GM23248 (cell line): ENCODE data around the gene COMMD1. TPM values are rescaled to one million over a fixed set of nuclear protein-coding genes. Genes with fewer than 3 reads are reported as not detected.
A peak's percentile ranks its signal among the peaks of the same experiment; 100 is the strongest.

Source experiments
- DNase-seq: peaks from one replicate; pipeline ENCODE4 v3.0.0-alpha.2; 2015
- H2AFZ ChIP-seq: fragments of 200-600 bp; sonication (generic); 2 replicates; pipeline ENCODE4 v1.6.1; 2016; ENCODE audit warnings: antibody characterized with exemption
- H3F3A ChIP-seq: fragments of 200-600 bp; sonication (generic); 2 replicates; pipeline ENCODE4 v1.6.1; 2016; ENCODE audit warnings: mild to moderate bottlenecking, antibody characterized with exemption, mixed run types; ENCODE audit not compliant: insufficient read depth
- H3K27ac ChIP-seq: fragments of 200-600 bp; sonication (generic); 2 replicates; pipeline ENCODE4 v1.5.1; 2016; ENCODE audit warnings: mild to moderate bottlenecking
- H3K27me3 ChIP-seq: fragments of 200-600 bp; sonication (generic); replicated peaks from 2 replicates; pipeline ENCODE4 v1.6.1; 2016; ENCODE audit warnings: mild to moderate bottlenecking; ENCODE audit not compliant: insufficient read depth
- H3K36me3 ChIP-seq: fragments of 200-600 bp; sonication (generic); 2 replicates; pipeline ENCODE4 v1.6.1; 2016; ENCODE audit warnings: low read depth, mild to moderate bottlenecking
- H3K4me1 ChIP-seq: fragments of 200-600 bp; sonication (generic); 2 replicates; pipeline ENCODE4 v1.6.1; 2016; ENCODE audit warnings: mild to moderate bottlenecking; ENCODE audit not compliant: insufficient read depth
- H3K4me2 ChIP-seq: fragments of 200-600 bp; sonication (generic); one replicate; pipeline ENCODE4 v1.6.1; 2016; ENCODE audit warnings: mild to moderate bottlenecking; ENCODE audit not compliant: unreplicated experiment
- H3K4me3 ChIP-seq: fragments of 200-600 bp; sonication (generic); 2 replicates; pipeline ENCODE4 v1.5.1; 2016; ENCODE audit warnings: mild to moderate bottlenecking
- H3K79me2 ChIP-seq: fragments of 200-600 bp; sonication (generic); 2 replicates; pipeline ENCODE4 v1.6.1; 2016; ENCODE audit warnings: mild to moderate bottlenecking; ENCODE audit not compliant: insufficient read depth
- H3K9ac ChIP-seq: fragments of 200-600 bp; sonication (generic); 2 replicates; pipeline ENCODE4 v1.6.1; 2016; ENCODE audit warnings: mild to moderate bottlenecking
- H3K9me2 ChIP-seq: fragments of 200-600 bp; sonication (generic); 2 replicates; pipeline ENCODE4 v1.6.1; 2016; ENCODE audit warnings: mixed run types, mild to moderate bottlenecking, moderate library complexity; ENCODE audit not compliant: insufficient read depth
- H3K9me3 ChIP-seq: fragments of 200-600 bp; sonication (generic); one replicate; pipeline ENCODE4 v1.6.1; 2017; ENCODE audit warnings: low read depth
- H4K20me1 ChIP-seq: fragments of 200-600 bp; sonication (generic); 2 replicates; pipeline ENCODE4 v1.6.0; 2016; ENCODE audit not compliant: insufficient read depth
- EZH2 ChIP-seq: fragments of 200-600 bp; sonication (generic); IDR thresholded peaks from 2 replicates; pipeline ENCODE4 v1.6.1; 2018; ENCODE audit warnings: antibody characterized with exemption, mild to moderate bottlenecking; ENCODE audit not compliant: insufficient read depth, poor library complexity, severe bottlenecking
- EZH2phosphoT487 ChIP-seq: fragments of 200-600 bp; sonication (generic); IDR thresholded peaks from 2 replicates; pipeline ENCODE4 v1.6.1; 2018; ENCODE audit warnings: antibody characterized with exemption, moderate library complexity, mild to moderate bottlenecking, low read depth; ENCODE audit not compliant: insufficient read depth
- WGBS, 2 experiments: methylation state at CpG; one replicate each; pipeline ENCODE4 v1.1.6; 2015 to 2017; ENCODE audit warnings: low lambda C conversion rate in 2 of 2, low coverage in 1 of 2; ENCODE audit errors: missing lambda C conversion rate in 2 of 2; 5-methylcytosine and 5-hydroxymethylcytosine counted together
- in situ Hi-C: fragments of 300-500 bp; cut with MboI; formaldehyde crosslinking; loops from 2 replicates; pipeline ENCODE4 v1.15.0; 2020
- polyA plus RNA-seq: library from polyadenylated mRNA; unstranded; fragments of >200 nt; fragmentation: Nextera tagmentation; extraction: Ambion mirVana; gene quantifications from 2 replicates; pipeline ENCODE4 v1.2.1, GENCODE V29; 2016
- total RNA-seq: library from RNA; depleted of rRNA; stranded (reverse); fragments of >200 nt; shearing (Covaris generic); gene quantifications from 2 replicates; pipeline ENCODE4 v1.2.3, GENCODE V29; 2014

The COMMD1 gene
- total and polyA plus RNA-seq, 2 experiments from 2014 or later, result 40.5 to 74.2 TPM

- TF ChIP-seq EZH2, result no peak
- TF ChIP-seq EZH2phosphoT487, result no peak
- WGBS, 2 experiments, result 79% methylated on average over 5 of the region's 5 CpGs
- in situ Hi-C loops, result no loop called here
These were observed 150.9 kb downstream of the COMMD1 start for GRCh38 chr2:62056341-62056740.

DNA sequence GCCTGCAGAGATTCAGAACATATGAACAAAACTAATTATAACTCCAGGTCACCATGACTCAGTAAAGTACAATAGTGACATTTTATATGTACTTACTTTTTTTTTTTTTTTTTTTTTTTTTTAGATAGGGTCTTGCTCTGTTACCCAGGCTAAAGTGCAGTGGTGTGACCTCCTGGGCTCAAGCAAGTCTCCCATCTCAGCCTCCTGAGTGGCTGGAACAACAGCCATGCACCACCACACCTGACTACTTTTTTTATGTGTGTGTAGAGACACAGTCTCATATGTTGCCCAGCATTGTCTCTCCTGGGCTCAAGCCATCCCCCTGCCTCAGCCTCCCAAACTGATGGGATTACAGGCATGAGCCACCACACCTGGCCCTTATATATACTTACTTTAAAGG is 159.8 kb downstream of the COMMD1 start:
- Histone ChIP-seq H3K4me2 (no peak overlapping the region), H3K4me1 (no peaks in the 10 kb centered on the region), H3K79me2 (no peaks in the 10 kb centered on the region), H3K36me3 (no peaks in the 10 kb centered on the region), H2AFZ (no peak overlapping the region), H3K9me3 (no peaks in the 10 kb centered on the region), H4K20me1 (no peaks in the 10 kb centered on the region), H3F3A (no peaks in the 10 kb centered on the region), H3K4me3 (no peak overlapping the region), H3K9me2 (no peaks in the 10 kb centered on the region), H3K9ac (no peak overlapping the region), H3K27me3 (no peaks in the 10 kb centered on the region), H3K27ac (no peak overlapping the region)
- TF ChIP-seq EZH2phosphoT487 (no peak), EZH2 (no peak)
- DNase-seq, result no peak
- in situ Hi-C loops, result no loop called here

More at GRCh38 chr2:62056341-62056740, 150.9 kb downstream of the COMMD1 start:
- Histone ChIP-seq H3K4me1 (no peaks in the 10 kb centered on the region), H3K27ac (no peak overlapping the region), H3K4me2 (no peak overlapping the region), H3K27me3 (no peaks in the 10 kb centered on the region), H3K9me3 (no peaks in the 10 kb centered on the region), H4K20me1 (no peaks in the 10 kb centered on the region), H3F3A (no peaks in the 10 kb centered on the region), H3K36me3 (no peaks in the 10 kb centered on the region), H3K9ac (no peak overlapping the region), H3K4me3 (no peak overlapping the region), H3K79me2 (no peaks in the 10 kb centered on the region), H3K9me2 (no peaks in the 10 kb centered on the region), H2AFZ (no peak overlapping the region)
- DNase-seq, result no peak

- Histone ChIP-seq H3K79me2 (no peaks in the 10 kb centered on the region), H3F3A (no peaks in the 10 kb centered on the region), H3K9me3 (no peaks in the 10 kb centered on the region), H2AFZ (no peak overlapping the region), H3K4me1 (peaks cover 5% of the 10 kb centered on the region; the same call in 1 of the 2 replicates), H3K9me2 (no peaks in the 10 kb centered on the region), H3K4me2 (no peak overlapping the region), H3K27me3 (no peaks in the 10 kb centered on the region), H3K36me3 (no peaks in the 10 kb centered on the region), H3K27ac (no peak overlapping the region), H3K4me3 (no peak overlapping the region), H4K20me1 (no peaks in the 10 kb centered on the region), H3K9ac (no peak overlapping the region)
- WGBS, 2 experiments, result 73 to 75% methylated on average over 6 of the region's 6 CpGs
- DNase-seq, result peak; percentile 28
- TF ChIP-seq EZH2phosphoT487, result no peak
- TF ChIP-seq EZH2, result no peak
- in situ Hi-C loops, result no loop called here
These were observed 165.7 kb downstream of the COMMD1 start for GRCh38 chr2:62071126-62071598.

DNA sequence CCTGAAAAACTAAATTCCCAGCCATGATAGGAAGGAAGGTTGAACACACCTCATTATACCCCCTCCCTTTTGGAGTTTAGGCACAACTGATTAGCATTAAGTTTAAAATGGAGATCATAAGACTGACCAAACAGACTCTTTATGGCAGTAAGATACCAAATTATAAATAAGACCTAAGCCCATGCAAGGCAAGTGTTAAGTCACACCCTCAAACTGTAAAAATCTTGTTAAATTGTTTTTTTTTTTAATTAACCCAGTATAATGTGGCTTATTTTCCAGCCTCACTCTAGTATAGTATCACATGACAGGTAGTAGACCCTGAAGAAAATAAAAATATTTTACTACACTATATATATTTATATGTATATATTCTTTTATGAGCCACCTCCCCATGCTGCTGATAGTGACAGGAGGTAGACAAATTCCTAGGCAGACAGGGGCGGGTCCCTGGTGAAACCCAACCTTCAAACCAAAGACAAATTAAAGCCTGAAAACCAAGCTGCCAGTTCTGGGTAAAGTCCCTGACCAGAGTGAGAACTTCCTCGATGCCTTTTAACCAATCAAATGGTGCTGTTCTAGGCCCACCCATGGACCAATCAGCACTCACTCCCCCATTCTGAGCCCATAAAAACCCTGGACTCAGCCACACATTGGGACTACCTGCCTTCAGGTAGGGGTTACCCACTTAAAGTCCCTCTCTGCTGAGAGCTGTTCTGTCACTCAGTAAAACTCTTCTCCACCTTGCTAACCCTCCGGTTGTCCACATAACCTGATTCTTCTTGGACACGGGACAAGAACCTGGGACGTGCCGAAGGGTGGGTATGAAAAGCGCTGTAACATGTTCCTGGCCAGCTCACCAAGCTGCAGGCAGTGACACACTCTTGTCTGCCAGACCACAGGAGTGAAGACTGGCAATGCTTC is 166.5 kb downstream of the COMMD1 start:
- no peak overlapping the region for H3K4me3 ChIP-seq
- no peak overlapping the region for H3K9ac ChIP-seq
- in situ Hi-C loops, result no loop called here
- H3K27ac ChIP-seq, result no peak overlapping the region
- no peaks in the 10 kb centered on the region for H3K36me3 ChIP-seq
- no peaks in the 10 kb centered on the region for H3K9me3 ChIP-seq
- H3F3A ChIP-seq, result no peaks in the 10 kb centered on the region
- H3K4me2 ChIP-seq, result no peak overlapping the region
- H3K4me1 ChIP-seq, result peaks cover 5% of the 10 kb centered on the region; the same call in 1 of the 2 replicates
- DNase-seq, result no peak
- H3K79me2 ChIP-seq, result no peaks in the 10 kb centered on the region
- no peak overlapping the region for H2AFZ ChIP-seq
- WGBS, 2 experiments, result 95% methylated on average over 7 of the region's 7 CpGs
- H3K27me3 ChIP-seq, result no peaks in the 10 kb centered on the region
- no peak for TF ChIP-seq EZH2
- TF ChIP-seq EZH2phosphoT487, result no peak
- no peaks in the 10 kb centered on the region for H3K9me2 ChIP-seq
- H4K20me1 ChIP-seq, result no peaks in the 10 kb centered on the region
